Activated gamma-delta T cell treated with anti-CD3 and anti-CD28 coated beads, Interleukin-2, amount 50 U/mL, for 16 hours (primary cell): ENCODE measurements around the gene CNOT6L.

Experiments
- DNase-seq: peaks from one replicate; pipeline ENCODE4 v3.0.0-alpha.2; 2020; ENCODE audit warnings: low read depth

The CNOT6L gene

DNA sequence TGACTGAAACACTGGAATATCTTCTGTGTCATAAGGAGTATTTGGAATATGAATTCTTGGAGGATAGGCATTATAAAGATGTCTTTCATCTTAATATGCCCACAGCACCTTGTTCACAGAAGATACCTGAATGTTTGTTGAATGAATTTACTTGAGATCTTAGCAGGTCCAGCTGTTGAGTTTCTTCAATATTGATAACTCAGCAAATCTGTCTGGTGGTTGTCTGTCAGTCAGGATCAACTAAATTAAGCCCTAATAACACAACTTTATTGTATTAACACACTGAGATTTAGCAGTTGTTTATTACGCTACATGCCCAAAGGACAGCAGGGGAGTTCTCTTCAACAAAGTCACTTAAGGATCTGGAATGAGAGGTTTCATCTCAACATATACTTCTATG lies 106.5 kb downstream of the CNOT6L start:
- DNase-seq = no peak

DNA sequence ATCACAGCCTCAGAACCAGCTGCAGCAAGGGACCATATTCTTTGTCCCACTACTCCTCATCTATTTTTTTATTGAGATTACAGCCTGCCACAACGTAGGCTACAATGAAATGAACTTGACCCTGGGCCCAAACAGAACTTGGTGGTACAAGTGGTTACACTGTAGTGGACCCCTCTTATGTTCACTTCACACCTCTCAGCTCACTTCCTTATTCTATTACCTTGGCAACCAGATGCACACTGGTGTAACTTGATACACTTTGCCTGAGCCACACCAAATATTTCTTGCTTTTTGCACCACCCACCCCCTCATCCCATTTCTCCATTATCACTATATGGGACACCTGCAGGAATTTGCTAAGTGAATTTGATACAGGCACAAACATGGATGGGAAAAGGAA lies 107.7 kb downstream of the CNOT6L start:
- no peak for DNase-seq

DNA sequence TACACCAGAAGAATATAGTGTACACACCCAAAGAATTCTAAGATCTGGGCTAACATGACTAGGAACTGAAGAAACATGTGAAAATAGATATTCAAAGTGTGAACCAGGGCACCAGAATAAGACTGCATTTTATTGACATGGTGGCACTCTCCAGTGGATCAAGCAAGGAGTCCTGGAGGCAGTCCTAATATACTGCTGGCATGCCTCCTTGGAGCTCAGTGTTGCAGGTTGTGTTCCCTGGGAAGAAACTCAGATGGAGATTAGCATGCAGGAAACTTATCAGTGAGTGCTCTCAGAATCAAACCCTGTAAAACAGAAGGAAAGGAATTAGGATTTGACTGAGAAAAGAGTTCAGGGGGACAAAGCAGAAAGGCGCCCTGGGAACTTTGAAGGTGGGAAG lies 108.5 kb downstream of the CNOT6L start:
- DNase-seq = no peak

GRCh38 chr4:77710059-77710458 lies 109.1 kb downstream of the CNOT6L start:
- no peak for DNase-seq

GRCh38 chr4:77706717-77707116 lies 112.5 kb downstream of the CNOT6L start:
- DNase-seq = no peak

- DNase-seq = no peak
Measured at GRCh38 chr4:77703666-77704065, 115.5 kb downstream of the CNOT6L start.

DNA sequence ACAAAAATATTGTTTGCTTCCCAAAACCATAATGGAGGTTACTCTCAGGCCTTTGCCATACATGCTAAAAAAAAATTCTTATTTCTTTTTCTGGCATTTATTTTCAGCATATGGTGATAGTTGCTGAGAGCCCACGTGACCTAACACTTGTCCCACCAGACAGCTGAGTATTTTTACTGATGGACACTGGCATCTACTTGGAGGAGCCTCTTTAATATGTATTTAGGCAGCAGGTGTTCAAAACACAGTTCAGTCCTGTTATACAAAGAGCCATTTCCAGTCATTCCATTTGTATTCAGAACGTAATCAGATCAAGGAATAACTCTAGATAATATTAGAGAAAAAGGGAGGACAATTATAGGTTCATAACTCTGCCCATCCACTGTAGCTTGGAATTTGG lies 118.0 kb downstream of the CNOT6L start:
- DNase-seq = no peak

DNA sequence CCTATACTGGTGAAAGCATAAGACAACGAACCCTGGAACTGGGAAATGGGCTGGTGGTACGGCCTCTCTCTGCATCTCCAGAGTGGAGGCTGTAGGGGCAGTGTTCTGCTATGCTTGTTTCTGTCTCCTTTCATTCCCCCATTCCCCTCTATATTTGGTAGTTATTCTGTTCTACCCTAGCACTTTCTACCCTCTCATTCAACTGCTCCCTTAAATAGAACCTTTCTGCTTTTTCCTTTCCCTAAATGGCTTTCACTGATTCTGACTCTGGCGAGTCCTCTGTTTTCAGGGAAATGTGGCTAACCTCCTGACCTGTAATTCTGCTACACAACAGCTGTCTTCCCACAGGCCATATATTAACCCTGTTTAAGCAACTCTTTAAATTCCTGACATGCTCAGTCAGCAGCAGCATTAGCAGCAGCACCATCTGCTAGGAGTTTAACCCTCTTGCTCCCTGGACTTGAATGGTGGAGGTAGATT lies 119.4 kb downstream of the CNOT6L start:
- no peak for DNase-seq

DNA sequence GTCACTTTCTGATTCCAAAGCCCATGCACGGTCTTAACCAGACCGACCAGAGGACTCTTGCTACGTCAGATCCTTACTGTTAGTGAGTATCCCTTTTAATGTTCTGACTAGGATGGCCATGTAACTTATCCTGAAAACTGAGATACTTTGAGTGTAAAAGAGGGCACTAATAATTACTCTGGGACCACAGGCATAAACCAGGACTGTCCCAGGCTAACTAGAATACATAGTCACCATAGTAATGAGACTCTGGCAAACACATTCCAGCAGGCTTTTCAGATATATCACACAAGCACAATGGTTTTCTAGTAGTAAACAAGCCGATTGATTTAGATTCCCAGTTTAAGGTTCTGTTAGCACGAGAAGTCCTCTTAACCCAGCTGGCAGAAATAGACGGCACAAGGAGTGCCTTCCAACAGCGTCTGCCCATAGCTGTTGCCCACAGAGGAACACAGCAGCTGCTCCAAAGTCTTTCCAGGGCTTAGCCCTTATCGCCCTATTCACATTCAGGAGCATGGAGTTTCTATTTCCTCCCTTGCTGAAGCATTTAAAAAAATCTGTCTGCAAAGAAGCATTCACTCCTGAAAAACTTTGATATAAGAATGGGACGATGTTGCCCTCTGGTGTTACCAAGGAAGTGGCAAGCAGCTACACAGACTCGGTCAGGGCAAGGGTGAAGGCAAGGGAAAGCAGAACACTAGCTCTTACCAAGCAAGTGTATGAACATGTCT lies 121.1 kb downstream of the CNOT6L start:
- DNase-seq = no peak

- no peak for DNase-seq
Measured at GRCh38 chr4:77695774-77696173, 123.4 kb downstream of the CNOT6L start.

GRCh38 chr4:77692847-77693432 lies 126.2 kb downstream of the CNOT6L start:
- no peak for DNase-seq

DNA sequence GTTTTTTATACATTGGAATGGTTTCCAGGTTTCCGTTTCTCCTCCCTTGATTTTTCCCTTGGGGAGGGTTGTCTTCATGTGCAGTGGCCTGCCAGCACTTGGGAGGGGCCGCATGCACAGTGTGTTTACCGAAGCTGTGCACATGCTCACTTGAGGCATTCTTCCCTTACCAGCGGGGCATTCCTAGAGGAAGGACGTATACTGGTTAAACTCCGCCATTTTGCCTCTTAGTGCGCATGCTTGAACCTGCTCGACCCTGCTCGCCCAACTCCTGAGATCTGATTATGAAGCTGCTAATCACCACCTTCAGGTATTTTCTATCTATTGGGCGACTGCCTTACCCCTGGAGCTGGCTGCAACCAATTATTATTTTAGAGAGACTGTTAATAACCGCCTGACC lies 137.4 kb downstream of the CNOT6L start:
- DNase-seq = no peak

GRCh38 chr4:77676842-77677241 lies 142.3 kb downstream of the CNOT6L start:
- no peak for DNase-seq

DNA sequence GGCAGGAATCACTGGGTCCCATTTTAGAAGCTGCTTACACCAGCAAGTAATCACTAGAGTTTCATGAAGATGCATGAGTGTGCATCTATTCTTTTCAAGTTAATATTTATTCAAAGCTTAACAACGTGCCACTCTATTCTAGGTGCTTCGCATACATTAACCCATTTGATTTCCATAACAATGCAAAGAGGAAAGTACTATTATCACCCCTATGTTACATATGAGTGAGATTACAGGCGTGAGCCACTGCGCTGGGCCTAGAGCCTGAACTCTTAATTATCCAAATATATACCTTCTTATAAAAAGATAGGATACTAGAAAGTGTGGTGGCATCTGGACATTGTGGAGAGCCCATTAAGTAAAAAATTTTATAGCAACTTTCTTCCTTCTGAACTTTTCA lies 148.1 kb downstream of the CNOT6L start:
- no peak for DNase-seq

- DNase-seq = no peak
Measured at GRCh38 chr4:77669946-77670590, 149.1 kb downstream of the CNOT6L start.

GRCh38 chr4:77665381-77666069 lies 153.6 kb downstream of the CNOT6L start:
- DNase-seq = no peak
